ENCODE results near the gene ING2. TPM values are rescaled to one million over a fixed set of nuclear protein-coding genes. Genes with fewer than 3 reads are reported as not detected.

ING2 gene
- total RNA-seq, 4 donors from 2014 or later = 23.0 to 30.8 (median 25.0) TPM

GRCh38 chr4:183541752-183542040 is 36.8 kb downstream of the ING2 start:
- DNase-seq = no peak
- Histone ChIP-seq H3K27me3 (no peaks in the 10 kb centered on the region), H3K4me1 (no peaks in the 10 kb centered on the region), H3K36me3 (no peaks in the 10 kb centered on the region), H3K9me3 (no peaks in the 10 kb centered on the region), H3K27ac (no peak overlapping the region), H3K4me3 (no peak overlapping the region)
- TF ChIP-seq POLR2A (IDR thresholded peaks at IDR 0.05) (no peak), CTCF (IDR thresholded peaks at IDR 0.05) (no peak)

- H3K4me3 ChIP-seq = no peak overlapping the region
- H3K27ac ChIP-seq = no peak overlapping the region
- DNase-seq = no peak
- H3K27me3 ChIP-seq = no peaks in the 10 kb centered on the region
- no peaks in the 10 kb centered on the region for H3K9me3 ChIP-seq
- no peak for TF ChIP-seq POLR2A (IDR thresholded peaks at IDR 0.05)
- no peak for TF ChIP-seq CTCF (IDR thresholded peaks at IDR 0.05)
- no peaks in the 10 kb centered on the region for H3K4me1 ChIP-seq
- H3K36me3 ChIP-seq = no peaks in the 10 kb centered on the region
These were observed 38.6 kb downstream of the ING2 start for GRCh38 chr4:183543435-183543834.

- Histone ChIP-seq H3K4me1 (no peaks in the 10 kb centered on the region), H3K9me3 (no peaks in the 10 kb centered on the region), H3K4me3 (no peak overlapping the region), H3K27me3 (no peaks in the 10 kb centered on the region), H3K27ac (no peak overlapping the region), H3K36me3 (no peaks in the 10 kb centered on the region)
- TF ChIP-seq CTCF (IDR thresholded peaks at IDR 0.05) (no peak), POLR2A (IDR thresholded peaks at IDR 0.05) (no peak)
- DNase-seq = no peak
These were observed 39.3 kb downstream of the ING2 start for GRCh38 chr4:183544109-183544508.

GRCh38 chr4:183546376-183546775 is 41.5 kb downstream of the ING2 start:
- Histone ChIP-seq H3K27me3 (no peaks in the 10 kb centered on the region), H3K27ac (no peak overlapping the region), H3K36me3 (no peaks in the 10 kb centered on the region), H3K4me3 (no peak overlapping the region), H3K4me1 (no peaks in the 10 kb centered on the region), H3K9me3 (no peaks in the 10 kb centered on the region)
- TF ChIP-seq POLR2A (IDR thresholded peaks at IDR 0.05) (no peak), CTCF (IDR thresholded peaks at IDR 0.05) (no peak)
- DNase-seq = no peak

- Histone ChIP-seq H3K4me3 (no peak overlapping the region), H3K27ac (no peak overlapping the region), H3K4me1 (no peaks in the 10 kb centered on the region), H3K9me3 (no peaks in the 10 kb centered on the region), H3K27me3 (no peaks in the 10 kb centered on the region), H3K36me3 (no peaks in the 10 kb centered on the region)
- no peak for DNase-seq
- no peak for TF ChIP-seq CTCF (IDR thresholded peaks at IDR 0.05)
- TF ChIP-seq POLR2A (IDR thresholded peaks at IDR 0.05) = no peak
These were observed 43.4 kb downstream of the ING2 start for GRCh38 chr4:183548306-183548705.

- no peak overlapping the region for H3K27ac ChIP-seq
- no peak for DNase-seq
- H3K27me3 ChIP-seq = no peaks in the 10 kb centered on the region
- H3K36me3 ChIP-seq = no peaks in the 10 kb centered on the region
- no peak overlapping the region for H3K4me3 ChIP-seq
- no peaks in the 10 kb centered on the region for H3K9me3 ChIP-seq
- TF ChIP-seq POLR2A (IDR thresholded peaks at IDR 0.05) = no peak
- TF ChIP-seq CTCF (IDR thresholded peaks at IDR 0.05) = no peak
- no peaks in the 10 kb centered on the region for H3K4me1 ChIP-seq
These were observed 45.7 kb downstream of the ING2 start for GRCh38 chr4:183550345-183551093.
